Fibroblast of the conjunctiva (primary cell): ENCODE measurements around the gene CD109.
"Not testable (repeated sequence)": the region's sequence is repeated elsewhere in the genome, so short reads cannot be mapped to it uniquely, and the experiment has no call there.

Source experiments
- DNase-seq: peaks from one replicate; pipeline ENCODE4 v3.0.0-alpha.2; 2010; ENCODE audit warnings: low read depth

Gene CD109

GRCh38 chr6:73791336-73791735, 95.3 kb downstream of the CD109 start:
- DNase-seq, result no peak

GRCh38 chr6:73792738-73793137, 96.7 kb downstream of the CD109 start:
- DNase-seq, result no peak

GRCh38 chr6:73796881-73797280, 100.9 kb downstream of the CD109 start:
- DNase-seq, result no peak

- no peak for DNase-seq
Observed at GRCh38 chr6:73797861-73798260, 101.9 kb downstream of the CD109 start.

GRCh38 chr6:73798592-73798991, 102.6 kb downstream of the CD109 start:
- DNase-seq, result peak; percentile 94

GRCh38 chr6:73800997-73801396, 105.0 kb downstream of the CD109 start:
- DNase-seq, result no peak

GRCh38 chr6:73801652-73802268, 105.8 kb downstream of the CD109 start:
- DNase-seq, result no peak

- no peak for DNase-seq
Observed at GRCh38 chr6:73802366-73802765, 106.4 kb downstream of the CD109 start.

- DNase-seq, result peak; percentile 85
Observed at GRCh38 chr6:73803562-73804241, 107.7 kb downstream of the CD109 start.

- DNase-seq, result not testable (repeated sequence)
Observed at GRCh38 chr6:73805221-73805620, 109.2 kb downstream of the CD109 start.

- DNase-seq, result not testable (repeated sequence)
Observed at GRCh38 chr6:73805982-73806381, 110.0 kb downstream of the CD109 start.

- DNase-seq, result no peak
Observed at GRCh38 chr6:73811706-73812105, 115.7 kb downstream of the CD109 start.

GRCh38 chr6:73817253-73817652, 121.2 kb downstream of the CD109 start:
- DNase-seq, result peak; percentile 4

GRCh38 chr6:73823046-73823735, 127.2 kb downstream of the CD109 start:
- no peak for DNase-seq

- DNase-seq, result no peak
Observed at GRCh38 chr6:73823832-73824231, 127.8 kb downstream of the CD109 start.

- DNase-seq, result no peak
Observed at GRCh38 chr6:73826571-73826970, 130.6 kb downstream of the CD109 start.

GRCh38 chr6:73830119-73830518, 134.1 kb downstream of the CD109 start:
- DNase-seq, result no peak

- DNase-seq, result peak; percentile 1
Observed at GRCh38 chr6:73832313-73832712, 136.3 kb downstream of the CD109 start.

- not testable (repeated sequence) for DNase-seq
Observed at GRCh38 chr6:73844696-73845095, 148.7 kb downstream of the CD109 start.

- not testable (repeated sequence) for DNase-seq
Observed at GRCh38 chr6:73851048-73851447, 155.0 kb downstream of the CD109 start.

GRCh38 chr6:73854998-73855718, 159.2 kb downstream of the CD109 start:
- DNase-seq, result peak; percentile 63

- DNase-seq, result no peak
Observed at GRCh38 chr6:73857341-73857890, 161.4 kb downstream of the CD109 start.
